ENCODE results near the gene FLNB. TPM values are rescaled to one million over a fixed set of nuclear protein-coding genes. Genes with fewer than 3 reads are reported as not detected.

FLNB gene
- polyA plus RNA-seq: 100 to 1,000 TPM; 137 to 335 (median 205) TPM
- long read RNA-seq, donor 1: 0 reads
- long read RNA-seq, donor 2, full-length matches to known transcripts: 1 of 1 reads
- long read RNA-seq, donor 2, partial matches to known transcripts: 0 of 1 reads
- long read RNA-seq, donor 2, other reads (novel, unspliced or antisense): 0 of 1 reads
- long read RNA-seq, donor 3: 0 reads
- long read RNA-seq, donor 4: 0 reads
- long read RNA-seq, donor 5: 0 reads
- long read RNA-seq, donor 6: 0 reads
- long read RNA-seq, donor 7: 0 reads
- long read RNA-seq, donor 8: 0 reads
- long read RNA-seq, donor 9, partial matches to known transcripts: 0 of 1 reads
- long read RNA-seq, donor 9, other reads (novel, unspliced or antisense): 0 of 1 reads
- long read RNA-seq, donor 10, full-length matches to known transcripts: 1 of 1 reads
- long read RNA-seq, donor 10, partial matches to known transcripts: 0 of 1 reads
- long read RNA-seq, donor 10, other reads (novel, unspliced or antisense): 0 of 1 reads

- DNase-seq: peak; percentile 74 to 87
- H3K4me1 ChIP-seq (ENCODE audit: control insufficient read depth in 3 of 3, insufficient read depth in 2 of 3, low read depth in 1 of 3, low read length in 2 of 3): peaks cover 2 to 35% (median 5%) of the 10 kb centered on the region in 3 donors
- no peaks in the 10 kb centered on the region for H3K9me3 ChIP-seq (ENCODE audit: control insufficient read depth in 2 of 2, insufficient read depth in 1 of 2, low read depth in 1 of 2, low read length in 1 of 2)
- 0 to 1% (median 0%) methylated on average over 63 to 91 of the region's 91 CpGs for WGBS, 3 donors
- peak within 1 kb of the TSS; percentile 63 to 93 (median 88) for H3K27ac ChIP-seq (ENCODE audit: low read depth in 1 of 3, low read length in 2 of 3)
- no peak for FAIRE-seq
- H3K27me3 ChIP-seq (ENCODE audit: control insufficient read depth in 3 of 3, insufficient read depth in 3 of 3, low read length in 3 of 3): no peaks in the 10 kb centered on the region
- H3K4me3 ChIP-seq (ENCODE audit: low read depth in 1 of 3, low read length in 3 of 3): peak within 1 kb of the TSS; percentile 73 to 99 (median 73)
- peaks cover 0 to 4% (median 0%) of the 10 kb centered on the region in 3 donors for H3K36me3 ChIP-seq (ENCODE audit: control insufficient read depth in 3 of 3, insufficient read depth in 2 of 3, low read depth in 1 of 3, low read length in 3 of 3)
These were observed at the start of gene FLNB for GRCh38 chr3:58008141-58009025. Gene FLNB, plus strand, starts transcription at chr3:58008422. Its CDS starts 143 bp downstream, at chr3:58008565.

- Histone ChIP-seq H3K9me3 (ENCODE audit: control insufficient read depth in 2 of 2, insufficient read depth in 1 of 2, low read depth in 1 of 2, low read length in 1 of 2) (peaks cover 0 to 24% of the 10 kb centered on the region in 2 donors), H3K4me3 (ENCODE audit: low read depth in 1 of 3, low read length in 3 of 3) (no peak overlapping the region), H3K4me1 (ENCODE audit: control insufficient read depth in 3 of 3, insufficient read depth in 2 of 3, low read depth in 1 of 3, low read length in 2 of 3) (peaks cover 2 to 36% (median 3%) of the 10 kb centered on the region in 3 donors), H3K36me3 (ENCODE audit: control insufficient read depth in 3 of 3, insufficient read depth in 2 of 3, low read depth in 1 of 3, low read length in 3 of 3) (no peaks in the 10 kb centered on the region), H3K27me3 (ENCODE audit: control insufficient read depth in 3 of 3, insufficient read depth in 3 of 3, low read length in 3 of 3) (no peaks in the 10 kb centered on the region), H3K27ac (ENCODE audit: low read depth in 1 of 3, low read length in 2 of 3) (peak overlapping the region; percentile 60 to 90 (median 89))
- WGBS, 3 donors: 63 to 78% (median 72%) methylated on average over 13 of the region's 13 CpGs
- DNase-seq: peak; percentile 61 to 75
- FAIRE-seq: no peak
These were observed 49.4 kb upstream of the FLNB start for GRCh38 chr3:57958642-57959422.

- Histone ChIP-seq H3K27me3 (ENCODE audit: control insufficient read depth in 3 of 3, insufficient read depth in 3 of 3, low read length in 3 of 3) (no peaks in the 10 kb centered on the region), H3K4me1 (ENCODE audit: control insufficient read depth in 3 of 3, insufficient read depth in 2 of 3, low read depth in 1 of 3, low read length in 2 of 3) (peaks cover 2 to 36% (median 3%) of the 10 kb centered on the region in 3 donors), H3K27ac (ENCODE audit: low read depth in 1 of 3, low read length in 2 of 3) (peak overlapping the region; percentile 60 to 90 (median 89)), H3K36me3 (ENCODE audit: control insufficient read depth in 3 of 3, insufficient read depth in 2 of 3, low read depth in 1 of 3, low read length in 3 of 3) (no peaks in the 10 kb centered on the region), H3K9me3 (ENCODE audit: control insufficient read depth in 2 of 2, insufficient read depth in 1 of 2, low read depth in 1 of 2, low read length in 1 of 2) (peaks cover 0 to 24% of the 10 kb centered on the region in 2 donors), H3K4me3 (ENCODE audit: low read depth in 1 of 3, low read length in 3 of 3) (no peak overlapping the region)
- no peak for FAIRE-seq
- DNase-seq: peak; percentile 74 to 78
- 41 to 50% (median 47%) methylated on average over 19 of the region's 19 CpGs for WGBS, 3 donors
These were observed 48.6 kb upstream of the FLNB start for GRCh38 chr3:57959423-57960173.

- Histone ChIP-seq H3K36me3 (ENCODE audit: control insufficient read depth in 3 of 3, insufficient read depth in 2 of 3, low read depth in 1 of 3, low read length in 3 of 3) (no peaks in the 10 kb centered on the region), H3K4me1 (ENCODE audit: control insufficient read depth in 3 of 3, insufficient read depth in 2 of 3, low read depth in 1 of 3, low read length in 2 of 3) (peaks cover 2 to 36% (median 3%) of the 10 kb centered on the region in 3 donors), H3K27ac (ENCODE audit: low read depth in 1 of 3, low read length in 2 of 3) (peak overlapping the region; percentile 42 to 90 (median 89)), H3K4me3 (ENCODE audit: low read depth in 1 of 3, low read length in 3 of 3) (no peak overlapping the region), H3K9me3 (ENCODE audit: control insufficient read depth in 2 of 2, insufficient read depth in 1 of 2, low read depth in 1 of 2, low read length in 1 of 2) (peaks cover 0 to 24% of the 10 kb centered on the region in 2 donors), H3K27me3 (ENCODE audit: control insufficient read depth in 3 of 3, insufficient read depth in 3 of 3, low read length in 3 of 3) (no peaks in the 10 kb centered on the region)
- DNase-seq (no peak), FAIRE-seq (no peak)
- WGBS, 3 donors: 65 to 73% (median 65%) methylated on average over 4 of the region's 4 CpGs
These were observed 48.1 kb upstream of the FLNB start for GRCh38 chr3:57960174-57960505.

GRCh38 chr3:57961177-57961827, 46.9 kb upstream of the FLNB start:
- Histone ChIP-seq H3K9me3 (ENCODE audit: control insufficient read depth in 2 of 2, insufficient read depth in 1 of 2, low read depth in 1 of 2, low read length in 1 of 2) (peaks cover 0 to 24% of the 10 kb centered on the region in 2 donors), H3K27ac (ENCODE audit: low read depth in 1 of 3, low read length in 2 of 3) (peak overlapping the region; percentile 17 to 90 (median 71)), H3K27me3 (ENCODE audit: control insufficient read depth in 3 of 3, insufficient read depth in 3 of 3, low read length in 3 of 3) (no peaks in the 10 kb centered on the region), H3K36me3 (ENCODE audit: control insufficient read depth in 3 of 3, insufficient read depth in 2 of 3, low read depth in 1 of 3, low read length in 3 of 3) (no peaks in the 10 kb centered on the region), H3K4me3 (ENCODE audit: low read depth in 1 of 3, low read length in 3 of 3) (no peak overlapping the region), H3K4me1 (ENCODE audit: control insufficient read depth in 3 of 3, insufficient read depth in 2 of 3, low read depth in 1 of 3, low read length in 2 of 3) (peaks cover 2 to 35% (median 3%) of the 10 kb centered on the region in 3 donors)
- 25 to 59% (median 41%) methylated on average over 21 of the region's 21 CpGs for WGBS, 3 donors
- DNase-seq (peak; percentile 57 to 91), FAIRE-seq (no peak)

GRCh38 chr3:57961828-57962447, 46.3 kb upstream of the FLNB start:
- Histone ChIP-seq H3K36me3 (ENCODE audit: control insufficient read depth in 3 of 3, insufficient read depth in 2 of 3, low read depth in 1 of 3, low read length in 3 of 3) (no peaks in the 10 kb centered on the region), H3K27me3 (ENCODE audit: control insufficient read depth in 3 of 3, insufficient read depth in 3 of 3, low read length in 3 of 3) (no peaks in the 10 kb centered on the region), H3K4me3 (ENCODE audit: low read depth in 1 of 3, low read length in 3 of 3) (no peak overlapping the region), H3K4me1 (ENCODE audit: control insufficient read depth in 3 of 3, insufficient read depth in 2 of 3, low read depth in 1 of 3, low read length in 2 of 3) (peaks cover 2 to 34% (median 2%) of the 10 kb centered on the region in 3 donors), H3K9me3 (ENCODE audit: control insufficient read depth in 2 of 2, insufficient read depth in 1 of 2, low read depth in 1 of 2, low read length in 1 of 2) (peaks cover 0 to 27% of the 10 kb centered on the region in 2 donors), H3K27ac (ENCODE audit: low read depth in 1 of 3, low read length in 2 of 3) (peak overlapping the region; percentile 17 to 90 (median 71))
- FAIRE-seq: no peak
- peak in 1 of 2 donors; percentile 79 for DNase-seq
- 42 to 72% (median 45%) methylated on average over 5 of the region's 5 CpGs for WGBS, 3 donors

GRCh38 chr3:57962448-57962834, 45.8 kb upstream of the FLNB start:
- Histone ChIP-seq H3K9me3 (ENCODE audit: control insufficient read depth in 2 of 2, insufficient read depth in 1 of 2, low read depth in 1 of 2, low read length in 1 of 2) (peaks cover 0 to 32% of the 10 kb centered on the region in 2 donors), H3K4me1 (ENCODE audit: control insufficient read depth in 3 of 3, insufficient read depth in 2 of 3, low read depth in 1 of 3, low read length in 2 of 3) (peaks cover 2 to 34% (median 2%) of the 10 kb centered on the region in 3 donors), H3K36me3 (ENCODE audit: control insufficient read depth in 3 of 3, insufficient read depth in 2 of 3, low read depth in 1 of 3, low read length in 3 of 3) (no peaks in the 10 kb centered on the region), H3K27me3 (ENCODE audit: control insufficient read depth in 3 of 3, insufficient read depth in 3 of 3, low read length in 3 of 3) (no peaks in the 10 kb centered on the region), H3K4me3 (ENCODE audit: low read depth in 1 of 3, low read length in 3 of 3) (no peak overlapping the region), H3K27ac (ENCODE audit: low read depth in 1 of 3, low read length in 2 of 3) (peak overlapping the region in 1 of 3 donors; percentile 90)
- 83 to 90% (median 90%) methylated on average over 6 of the region's 6 CpGs for WGBS, 3 donors
- DNase-seq (no peak), FAIRE-seq (no peak)
